ENCODE measurements around the gene AGBL2.
A peak's percentile ranks its signal among the peaks of the same experiment; 100 is the strongest.
"Not testable (repeated sequence)": the region's sequence is repeated elsewhere in the genome, so short reads cannot be mapped to it uniquely, and the experiment has no call there.

The AGBL2 gene

GRCh38 chr11:47715082-47715669 is at the start of gene AGBL2:
TSS of gene AGBL2 (minus strand) at chr11:47715369. CDS start at chr11:47714650, 719 bp downstream.
- TF ChIP-seq CTCF (IDR thresholded peaks at IDR 0.05; ENCODE audit: low read length, missing control alignments): no peak
- DNase-seq (ENCODE audit: low read depth): peak; percentile 50
- H3K4me3 ChIP-seq (replicated peaks; ENCODE audit: low read depth, low read length): peak within 1 kb of the TSS; percentile 83

- not testable (repeated sequence) for DNase-seq (ENCODE audit: low read depth); H3K4me3 ChIP-seq (replicated peaks; ENCODE audit: low read depth, low read length)
These were observed 44.1 kb upstream of the AGBL2 start for GRCh38 chr11:47759291-47759690.

- no peak for DNase-seq (ENCODE audit: low read depth)
- H3K4me3 ChIP-seq (replicated peaks; ENCODE audit: low read depth, low read length): no peak overlapping the region
- no peak for TF ChIP-seq CTCF (IDR thresholded peaks at IDR 0.05; ENCODE audit: low read length, missing control alignments)
These were observed 41.0 kb upstream of the AGBL2 start for GRCh38 chr11:47756208-47756607.

GRCh38 chr11:47750725-47751124 is 35.6 kb upstream of the AGBL2 start:
- no peak overlapping the region for H3K4me3 ChIP-seq (replicated peaks; ENCODE audit: low read depth, low read length)
- no peak for TF ChIP-seq CTCF (IDR thresholded peaks at IDR 0.05; ENCODE audit: low read length, missing control alignments)
- no peak for DNase-seq (ENCODE audit: low read depth)

GRCh38 chr11:47742494-47742893 is 27.3 kb upstream of the AGBL2 start:
- not testable (repeated sequence) for H3K4me3 ChIP-seq (replicated peaks; ENCODE audit: low read depth, low read length); DNase-seq (ENCODE audit: low read depth)

GRCh38 chr11:47737817-47738216 is 22.6 kb upstream of the AGBL2 start:
- not testable (repeated sequence) for H3K4me3 ChIP-seq (replicated peaks; ENCODE audit: low read depth, low read length)

GRCh38 chr11:47732271-47732670 is 17.1 kb upstream of the AGBL2 start:
- no peak for DNase-seq (ENCODE audit: low read depth)
- TF ChIP-seq CTCF (IDR thresholded peaks at IDR 0.05; ENCODE audit: low read length, missing control alignments): no peak
- H3K4me3 ChIP-seq (replicated peaks; ENCODE audit: low read depth, low read length): no peak overlapping the region

More at GRCh38 chr11:47737817-47738216, 22.6 kb upstream of the AGBL2 start:
- DNase-seq (ENCODE audit: low read depth): not testable (repeated sequence)

DNA sequence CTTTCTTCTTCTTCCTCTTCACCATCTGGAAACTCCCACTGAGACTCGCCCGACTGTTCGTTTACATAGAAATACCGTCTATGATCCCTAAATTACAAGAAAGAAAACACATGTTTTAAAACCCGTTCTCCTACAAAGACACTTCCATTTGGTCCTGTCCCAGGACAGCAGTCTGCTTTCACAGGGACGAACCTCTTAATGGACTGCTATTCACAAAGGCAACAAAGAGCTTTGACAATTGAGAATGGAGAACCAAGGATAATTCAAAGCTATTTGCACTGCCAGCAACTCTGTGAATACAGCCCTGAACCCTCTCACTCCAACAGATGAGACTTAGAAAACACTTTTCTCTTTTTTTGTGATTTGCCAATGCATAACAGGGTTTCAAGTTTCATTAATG is 16.3 kb upstream of the AGBL2 start:
- no peak for TF ChIP-seq CTCF (IDR thresholded peaks at IDR 0.05; ENCODE audit: low read length, missing control alignments)
- no peak for DNase-seq (ENCODE audit: low read depth)
- no peak overlapping the region for H3K4me3 ChIP-seq (replicated peaks; ENCODE audit: low read depth, low read length)

Data from fibroblast of pulmonary artery (primary cell).